H1 (cell line): Measurements from ENCODE around the gene ARHGEF16. TPM values are rescaled to one million over a fixed set of nuclear protein-coding genes. Genes with fewer than 3 reads are reported as not detected.

Experiments used
- CTCF ChIA-PET: fragments of 300-600 bp; sonication (Branson Sonifier 250); formaldehyde crosslinking; loops from one replicate; lab custom pipeline; 2021; ENCODE audit not compliant: partially characterized antibody; lab: Charles Lee
- POLR2A ChIA-PET: fragments of 300-600 bp; sonication (Branson Sonifier 250); formaldehyde crosslinking; loops from one replicate; lab custom pipeline; 2021; ENCODE audit warnings: inconsistent platforms; ENCODE audit not compliant: partially characterized antibody; lab: Charles Lee
- DNase-seq, 2 experiments: peaks; one replicate each; pipeline versions ENCODE4 v3.0.0 to v3.0.0-alpha.2; 2010 to 2022; ENCODE audit warnings: low spot score in 2 of 2, low read depth in 1 of 2, mixed read lengths in 1 of 2
- FAIRE-seq: peaks from 2 replicates; lab custom pipeline; 2011; peaks lifted over from hg19 to GRCh38; lab: Jason Lieb, UNC
- H2AFZ ChIP-seq: 2 replicates; pipeline ENCODE4 v1.8.1; 2012; ENCODE audit warnings: low read length, inconsistent platforms
- H2AK5ac ChIP-seq: 2 replicates; pipeline ENCODE4 v1.6.1; 2013; ENCODE audit warnings: low read depth, low read length
- H2BK120ac ChIP-seq: replicated peaks from 2 replicates; pipeline ENCODE3; 2013; ENCODE audit warnings: low read depth, low read length, inconsistent platforms
- H2BK12ac ChIP-seq: 2 replicates; pipeline ENCODE4 v1.6.1; 2013; ENCODE audit warnings: low read depth, low read length
- H2BK15ac ChIP-seq: 2 replicates; pipeline ENCODE4 v1.6.1; 2013; ENCODE audit warnings: low read length
- H2BK20ac ChIP-seq: 2 replicates; pipeline ENCODE4 v1.6.1; 2013; ENCODE audit warnings: low read length
- H2BK5ac ChIP-seq: 2 replicates; pipeline ENCODE4 v1.6.1; 2013; ENCODE audit warnings: low read depth, low read length
- H3K14ac ChIP-seq: 2 replicates; pipeline ENCODE4 v1.6.1; 2013; ENCODE audit warnings: inconsistent platforms; ENCODE audit not compliant: insufficient read length
- H3K18ac ChIP-seq: 2 replicates; pipeline ENCODE4 v1.6.1; 2013; ENCODE audit warnings: low read length; ENCODE audit errors: extremely low read depth
- H3K23ac ChIP-seq: 2 replicates; pipeline ENCODE4 v1.6.1; 2013; ENCODE audit warnings: inconsistent platforms; ENCODE audit not compliant: insufficient read length
- H3K23me2 ChIP-seq: 2 replicates; pipeline ENCODE4 v1.6.1; 2013; ENCODE audit warnings: low read depth, low read length
- H3K27ac ChIP-seq: 2 replicates; pipeline ENCODE4 v1.6.1; 2011; ENCODE audit warnings: low read depth, low read length, inconsistent platforms
- H3K27me3 ChIP-seq, 4 experiments: replicated peaks in 1 of 4; 1 replicate in 1 of 4; 2 replicates in 3 of 4; pipeline versions ENCODE4 v1.6.1 to v1.8.1; 2011 to 2013; ENCODE audit warnings: low read length in 3 of 4, mild to moderate bottlenecking in 3 of 4, inconsistent platforms in 2 of 4, mixed read lengths in 2 of 4, moderate library complexity in 1 of 4; ENCODE audit not compliant: control insufficient read depth in 3 of 4, insufficient read depth in 3 of 4; ENCODE audit errors: extremely low read depth in 1 of 4
- H3K36me3 ChIP-seq, 4 experiments: 2 replicates each; pipeline versions ENCODE4 v1.6.1 to v1.8.1; 2011 to 2013; ENCODE audit warnings: mild to moderate bottlenecking in 4 of 4, low read length in 3 of 4, moderate library complexity in 2 of 4, control low read depth in 1 of 4, inconsistent platforms in 1 of 4; ENCODE audit not compliant: insufficient read depth in 4 of 4, control insufficient read depth in 2 of 4
- H3K4ac ChIP-seq: replicated peaks from 2 replicates; pipeline ENCODE3; 2013; ENCODE audit warnings: low read length, low read depth, mixed read lengths, inconsistent platforms; ENCODE audit not compliant: insufficient read length
- H3K4me1 ChIP-seq, 4 experiments: replicated peaks in 1 of 4; 1 replicate in 1 of 4; 2 replicates in 3 of 4; pipeline versions ENCODE4 v1.6.1 to v1.8.1; 2011 to 2013; ENCODE audit warnings: low read length in 3 of 4, inconsistent platforms in 2 of 4, mixed read lengths in 1 of 4; ENCODE audit not compliant: insufficient read depth in 4 of 4, control insufficient read depth in 3 of 4
- H3K4me2 ChIP-seq, 2 experiments: 2 replicates each; pipeline versions ENCODE4 v1.6.1 to v1.8.1; 2011 to 2013; ENCODE audit warnings: low read depth in 2 of 2, low read length in 2 of 2, control low read depth in 1 of 2, inconsistent platforms in 1 of 2, mild to moderate bottlenecking in 1 of 2; ENCODE audit not compliant: insufficient read depth in 1 of 2
- H3K4me3 ChIP-seq, 4 experiments: fragments of 200-600, 300-600 bp in 1 of 4; sonication (generic), shearing (Covaris generic), sonication (Bioruptor Twin) in 1 of 4; 2 replicates each; pipeline versions ENCODE4 v1.5.1 to v1.8.1; 2011 to 2016; ENCODE audit warnings: low read length in 4 of 4, low read depth in 3 of 4, control low read depth in 2 of 4, inconsistent platforms in 2 of 4, mild to moderate bottlenecking in 2 of 4, mixed read lengths in 1 of 4, moderate library complexity in 1 of 4; ENCODE audit not compliant: insufficient read depth in 2 of 4; ENCODE audit errors: extremely low read depth in 1 of 4
- H3K56ac ChIP-seq: replicated peaks from 2 replicates; pipeline ENCODE3; 2013; ENCODE audit warnings: low read depth, mild to moderate bottlenecking, mixed read lengths, low read length, inconsistent platforms; ENCODE audit not compliant: insufficient read length
- H3K79me1 ChIP-seq: 2 replicates; pipeline ENCODE4 v1.6.1; 2013; ENCODE audit warnings: low read depth, low read length, control low read depth
- H3K79me2 ChIP-seq, 2 experiments: 2 replicates each; pipeline versions ENCODE4 v1.6.1 to v1.8.1; 2012 to 2013; ENCODE audit warnings: low read length in 2 of 2, mild to moderate bottlenecking in 2 of 2, inconsistent platforms in 1 of 2; ENCODE audit not compliant: insufficient read depth in 2 of 2, control insufficient read depth in 1 of 2
- H3K9ac ChIP-seq, 4 experiments: replicated peaks in 1 of 4; 1 replicate in 1 of 4; 2 replicates in 3 of 4; pipeline versions ENCODE4 v1.6.1 to v1.8.1; 2011 to 2013; ENCODE audit warnings: low read depth in 3 of 4, low read length in 3 of 4, control low read depth in 2 of 4, mild to moderate bottlenecking in 2 of 4, moderate library complexity in 2 of 4, inconsistent platforms in 1 of 4; ENCODE audit errors: extremely low read depth in 1 of 4
- H3K9me3 ChIP-seq, 2 experiments: 2 replicates each; pipeline versions ENCODE4 v1.6.1 to v1.8.1; 2012 to 2013; ENCODE audit warnings: mild to moderate bottlenecking in 2 of 2, moderate library complexity in 2 of 2, control low read depth in 1 of 2, inconsistent platforms in 1 of 2, low read depth in 1 of 2, low read length in 1 of 2, mixed read lengths in 1 of 2; ENCODE audit not compliant: insufficient read depth in 2 of 2
- H4K20me1 ChIP-seq, 2 experiments: replicated peaks in 1 of 2; 2 replicates each; pipeline versions ENCODE3 to v1.8.1; 2011 to 2013; ENCODE audit warnings: inconsistent platforms in 2 of 2, low read length in 2 of 2, mild to moderate bottlenecking in 1 of 2; ENCODE audit not compliant: insufficient read depth in 2 of 2, control insufficient read depth in 1 of 2
- H4K5ac ChIP-seq: 2 replicates; pipeline ENCODE4 v1.6.1; 2013; ENCODE audit warnings: low read length, low read depth, mixed read lengths, inconsistent platforms; ENCODE audit not compliant: insufficient read length
- H4K8ac ChIP-seq: 2 replicates; pipeline ENCODE4 v1.8.0; 2013; ENCODE audit warnings: mild to moderate bottlenecking, moderate library complexity, low read length, inconsistent platforms; ENCODE audit not compliant: insufficient read depth; ENCODE audit errors: extremely low read depth
- H4K91ac ChIP-seq: replicated peaks from 2 replicates; pipeline ENCODE3; 2013; ENCODE audit warnings: low read length, mixed read lengths, inconsistent platforms; ENCODE audit not compliant: insufficient read length
- CTCF ChIP-seq, 3 experiments: IDR thresholded peaks; 1 replicate in 2 of 3; 2 replicates in 1 of 3; pipeline versions ENCODE4 v1.5.1 to v1.6.1; 2011; ENCODE audit warnings: low read length in 3 of 3, mild to moderate bottlenecking in 3 of 3, inconsistent platforms in 2 of 3, low read depth in 1 of 3, moderate library complexity in 1 of 3; ENCODE audit not compliant: insufficient read depth in 1 of 3; ENCODE audit errors: control extremely low read depth in 1 of 3
- EZH2 ChIP-seq: fragments of 200-600 bp; sonication (generic); IDR thresholded peaks from 2 replicates; pipeline ENCODE4 v1.7.1; 2012; ENCODE audit warnings: low read depth, mild to moderate bottlenecking, moderate library complexity, low read length, inconsistent platforms; ENCODE audit not compliant: severe bottlenecking
- WGBS, 2 experiments: shearing (Covaris generic) in 1 of 2; methylation state at CpG; one replicate each; pipeline versions ENCODE4 v1.1.6 to v1.1.7; 2013 to 2015; ENCODE audit warnings: low lambda C conversion rate in 2 of 2, mixed read lengths in 2 of 2, inconsistent platforms in 1 of 2, low coverage in 1 of 2, missing lambda C conversion rate in 1 of 2; ENCODE audit not compliant: insufficient replicate concordance in 2 of 2, insufficient coverage in 1 of 2, insufficient read length in 1 of 2; ENCODE audit errors: extremely low coverage in 1 of 2, missing lambda C conversion rate in 1 of 2; 5-methylcytosine and 5-hydroxymethylcytosine counted together
- polyA plus RNA-seq, 7 experiments: library from polyadenylated mRNA; depleted of rRNA in 3 of 7; stranded (reverse) in 5 of 7; unstranded in 2 of 7; fragments of >200 nt in 5 of 7; fragments of 200-250 nt in 2 of 7; gene quantifications; 1 replicate in 5 of 7; 2 replicates in 1 of 7; 4 replicates in 1 of 7; pipeline versions ENCODE4 v1.2.1 to v1.2.3, GENCODE V29; 2011 to 2013; ENCODE audit warnings: missing spikeins in 2 of 7, mixed read lengths in 2 of 7
- total RNA-seq: library from RNA; stranded (reverse); fragmentation: NEBNext Ultra II Directional; extraction: Animal tissue kit (Norgen Biotek cat#: 25700); gene quantifications from 2 replicates; pipeline ENCODE4 v1.2.1, GENCODE V29; 2021

Gene ARHGEF16
- total and polyA plus RNA-seq, 2 of the 8 experiments (the other 6 are each of a cell fraction or from before 2014, with no cell fraction given): 18.3 to 20.7 TPM

GRCh38 chr1:3413975-3414710, 40.3 kb upstream of the ARHGEF16 start:
- H3K27me3 ChIP-seq: peaks cover 0 to 2% (median 0%) of the 10 kb centered on the region in 4 experiments; a peak in 1 of 7 replicates
- H2BK120ac ChIP-seq: no peak overlapping the region
- no peaks in the 10 kb centered on the region for H3K79me2 ChIP-seq
- H3K4me1 ChIP-seq: no peaks in the 10 kb centered on the region; a peak in 1 of 7 replicates
- ChIA-PET POLR2A (no interaction called here), CTCF (no interaction called here)
- peaks cover 7% of the 10 kb centered on the region for H3K23me2 ChIP-seq
- H2BK5ac ChIP-seq: no peak overlapping the region
- H2BK12ac ChIP-seq: no peak overlapping the region
- H3K4me2 ChIP-seq: no peak overlapping the region
- TF ChIP-seq EZH2 (no peak), CTCF (IDR thresholded peaks at IDR 0.05; ENCODE audit: control extremely low read depth in 1 of 3, insufficient read depth in 1 of 3, low read depth in 1 of 3, low read length in 3 of 3) (peak in 1 of 3 experiments; percentile 5; a peak in 1 of 4 replicates)
- no peak overlapping the region for H2AK5ac ChIP-seq
- no peak overlapping the region for H3K18ac ChIP-seq
- H4K91ac ChIP-seq: no peak overlapping the region
- no peak overlapping the region for H3K14ac ChIP-seq
- H2BK20ac ChIP-seq: no peak overlapping the region
- H4K20me1 ChIP-seq: peaks cover 0 to 6% of the 10 kb centered on the region in 2 experiments
- H4K5ac ChIP-seq: no peak overlapping the region
- H3K36me3 ChIP-seq: no peaks in the 10 kb centered on the region; a peak in 1 of 8 replicates
- no peak for DNase-seq
- H3K27ac ChIP-seq: no peak overlapping the region
- no peak overlapping the region for H3K4me3 ChIP-seq
- H3K56ac ChIP-seq: no peak overlapping the region
- no peaks in the 10 kb centered on the region for H3K79me1 ChIP-seq
- H2AFZ ChIP-seq: no peak overlapping the region
- H3K9ac ChIP-seq: no peak overlapping the region
- H3K4ac ChIP-seq: no peak overlapping the region
- no peak for FAIRE-seq
- H4K8ac ChIP-seq: no peak overlapping the region; the same call in 1 of the 2 replicates
- 80% methylated on average over 11 of the region's 34 CpGs; no CpG with 5 or more reads in 1 of the 2 experiments for WGBS, 2 experiments
- H3K9me3 ChIP-seq: peaks cover 12 to 20% of the 10 kb centered on the region in 2 experiments
- no peak overlapping the region for H2BK15ac ChIP-seq
- H3K23ac ChIP-seq: no peak overlapping the region
